HG02852 (cell line): ENCODE measurements around the gene SFN.
"Not testable (repeated sequence)": the region's sequence is repeated elsewhere in the genome, so short reads cannot be mapped to it uniquely, and the experiment has no call there.

Experiments
- ATAC-seq: cut with Tn5 transposase; IDR thresholded peaks from one replicate; pipeline ENCODE4 v1.9.1; 2021; ENCODE audit warnings: mild to moderate bottlenecking, moderate library complexity; ENCODE audit not compliant: unreplicated experiment

Gene SFN

DNA sequence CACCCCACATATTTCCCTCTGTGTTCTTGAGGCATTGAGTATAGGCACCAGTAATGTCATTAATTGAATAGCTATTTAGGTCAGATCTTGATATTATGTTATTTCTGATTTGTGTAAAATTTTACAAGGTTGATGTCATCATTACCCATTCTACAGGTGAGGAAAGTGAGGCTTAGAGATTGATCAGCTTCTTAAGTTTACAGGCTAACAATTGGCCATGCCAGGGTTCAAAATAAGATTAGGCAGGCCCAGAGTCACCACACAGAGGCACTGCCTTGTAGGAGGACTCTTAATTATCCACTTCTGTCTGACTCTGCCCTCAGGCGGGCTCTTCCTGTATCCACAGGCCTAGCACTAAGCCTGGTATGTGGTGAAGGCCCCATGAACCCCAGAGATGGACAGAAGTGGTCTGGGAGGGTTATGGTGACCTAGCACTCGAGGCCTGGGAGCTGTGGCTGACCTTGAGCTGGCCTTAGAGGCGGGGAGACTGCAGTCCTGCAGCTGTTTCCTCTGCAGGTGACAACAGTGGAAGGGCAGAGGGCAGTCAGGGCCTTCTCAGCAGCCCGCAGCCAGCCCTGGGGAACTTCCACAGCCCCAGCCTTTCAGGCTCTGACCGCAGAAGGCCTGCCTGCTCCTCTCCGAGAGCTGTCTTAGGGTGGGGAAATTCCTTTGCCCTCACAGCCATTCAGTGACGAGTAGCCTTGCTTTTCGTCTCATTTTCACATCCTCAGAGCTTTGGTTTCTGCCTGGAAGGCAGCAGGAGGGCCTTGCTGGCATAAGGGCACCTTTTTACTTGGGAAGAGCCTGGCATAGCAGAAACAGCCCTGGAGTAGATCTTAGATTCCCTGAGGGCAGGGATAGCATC, 24.2 kb upstream of the SFN start:
- ATAC-seq = peak; percentile 96

DNA sequence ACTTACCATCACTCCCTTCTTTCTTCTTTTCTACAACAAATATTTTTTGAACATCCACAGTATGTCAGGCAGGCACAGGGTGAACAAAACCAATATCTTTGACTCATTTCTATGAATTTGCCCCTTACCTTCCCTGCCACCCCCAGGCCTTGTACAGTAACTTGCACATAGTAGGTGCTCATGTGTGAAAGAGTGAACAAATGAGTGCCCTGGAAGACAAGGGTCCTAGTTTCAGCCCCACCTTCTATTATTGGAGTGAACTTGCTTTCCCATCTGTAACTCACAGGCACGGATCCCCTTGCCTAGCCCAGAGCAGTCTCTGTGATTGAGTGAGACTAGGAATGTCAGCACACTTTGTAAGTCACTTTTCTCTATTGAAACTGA, 23.6 kb upstream of the SFN start:
- no peak for ATAC-seq

DNA sequence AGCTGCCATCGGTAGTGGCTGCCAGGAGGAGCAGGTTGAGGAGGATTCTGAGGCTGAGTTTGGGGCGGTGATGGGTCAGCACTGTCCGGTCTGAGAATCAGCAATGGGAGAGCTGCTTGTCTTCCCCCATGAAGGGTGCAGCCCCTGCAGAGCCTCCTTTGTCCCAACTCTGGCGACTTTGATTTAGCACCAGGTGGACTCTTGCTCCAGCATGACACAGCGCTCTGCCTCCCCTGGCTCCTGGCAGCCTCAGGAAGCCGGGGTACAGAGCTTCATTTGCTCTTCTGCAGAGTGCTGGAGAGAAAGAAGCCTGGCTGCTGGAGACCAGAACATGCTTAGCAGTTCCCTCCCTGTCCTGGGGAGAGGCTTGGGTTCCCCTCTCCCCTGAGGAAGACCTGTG, 23.2 kb upstream of the SFN start:
- no peak for ATAC-seq

DNA sequence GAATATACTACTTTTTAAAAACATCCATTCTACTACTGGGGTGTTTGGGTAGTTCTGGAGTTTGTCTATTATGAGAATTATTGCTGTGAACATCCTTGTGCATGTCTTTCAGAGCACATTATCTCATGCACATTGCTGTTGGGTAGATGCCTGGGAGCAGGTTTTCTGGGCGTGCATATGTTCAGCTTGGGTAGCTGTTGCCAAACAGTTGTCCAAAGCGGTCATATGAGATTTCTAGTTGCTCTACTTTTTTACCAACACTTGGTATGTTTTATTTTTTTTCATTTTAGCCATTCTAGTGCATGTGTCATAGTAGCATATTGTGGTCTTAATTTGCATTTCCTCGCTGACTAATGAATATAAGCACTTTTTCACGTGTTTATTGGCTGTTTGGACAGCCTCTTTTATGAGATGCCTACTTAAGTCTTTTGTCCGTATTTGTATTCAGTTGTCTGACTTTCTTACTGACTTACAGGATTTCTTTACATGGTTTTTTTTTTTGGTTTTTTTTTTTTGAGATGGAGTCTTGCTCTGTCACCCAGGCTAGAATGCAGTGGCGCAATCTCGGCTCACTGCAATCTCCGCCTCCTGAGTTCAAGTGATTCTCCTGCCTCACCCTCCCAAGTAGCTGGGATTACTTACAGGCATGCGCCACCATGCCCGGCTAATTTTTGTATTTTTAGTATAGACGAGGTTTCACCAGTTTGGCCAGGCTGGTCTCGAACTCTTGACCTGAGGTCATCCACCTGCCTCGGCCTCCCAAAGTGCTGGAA, 18.3 kb upstream of the SFN start:
- no peak for ATAC-seq

DNA sequence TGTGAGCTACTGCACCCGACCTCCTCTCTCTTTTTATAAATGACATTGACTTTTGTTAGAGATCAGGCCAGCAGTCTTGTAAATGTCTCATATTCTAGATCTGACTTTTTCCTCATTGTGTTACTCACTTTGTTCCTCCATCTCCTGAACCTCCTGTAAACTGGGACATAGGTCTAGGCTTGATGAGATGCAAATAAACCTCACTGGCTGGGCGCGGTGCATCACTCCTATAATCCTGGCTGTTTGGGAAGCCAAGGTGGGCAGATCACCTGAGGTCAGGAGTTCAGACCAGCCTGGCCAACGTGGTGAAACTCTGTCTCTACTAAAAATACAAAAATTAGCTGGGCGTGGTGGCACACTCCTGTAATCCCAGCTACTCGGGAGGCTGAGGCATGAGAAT, 15.1 kb upstream of the SFN start:
- ATAC-seq = not testable (repeated sequence)

DNA sequence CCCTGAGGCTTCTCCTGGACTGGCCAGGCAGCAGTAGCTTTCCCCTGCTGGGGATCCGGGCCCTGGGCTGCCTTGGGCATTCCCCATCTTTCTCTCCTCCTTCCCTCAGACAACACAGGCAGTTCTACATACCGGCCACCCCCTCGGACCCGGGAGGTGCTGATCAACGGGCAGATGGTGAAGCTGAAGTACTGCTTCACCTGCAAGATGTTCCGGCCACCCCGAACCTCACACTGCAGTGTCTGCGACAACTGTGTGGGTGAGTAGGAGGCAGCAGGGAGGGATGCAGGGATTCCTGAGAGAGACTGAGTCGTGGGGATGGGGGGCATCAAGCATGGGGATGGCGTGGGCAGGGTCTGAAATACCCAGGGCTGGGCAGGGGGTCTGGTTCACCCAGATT, 14.4 kb upstream of the SFN start:
- ATAC-seq = no peak

DNA sequence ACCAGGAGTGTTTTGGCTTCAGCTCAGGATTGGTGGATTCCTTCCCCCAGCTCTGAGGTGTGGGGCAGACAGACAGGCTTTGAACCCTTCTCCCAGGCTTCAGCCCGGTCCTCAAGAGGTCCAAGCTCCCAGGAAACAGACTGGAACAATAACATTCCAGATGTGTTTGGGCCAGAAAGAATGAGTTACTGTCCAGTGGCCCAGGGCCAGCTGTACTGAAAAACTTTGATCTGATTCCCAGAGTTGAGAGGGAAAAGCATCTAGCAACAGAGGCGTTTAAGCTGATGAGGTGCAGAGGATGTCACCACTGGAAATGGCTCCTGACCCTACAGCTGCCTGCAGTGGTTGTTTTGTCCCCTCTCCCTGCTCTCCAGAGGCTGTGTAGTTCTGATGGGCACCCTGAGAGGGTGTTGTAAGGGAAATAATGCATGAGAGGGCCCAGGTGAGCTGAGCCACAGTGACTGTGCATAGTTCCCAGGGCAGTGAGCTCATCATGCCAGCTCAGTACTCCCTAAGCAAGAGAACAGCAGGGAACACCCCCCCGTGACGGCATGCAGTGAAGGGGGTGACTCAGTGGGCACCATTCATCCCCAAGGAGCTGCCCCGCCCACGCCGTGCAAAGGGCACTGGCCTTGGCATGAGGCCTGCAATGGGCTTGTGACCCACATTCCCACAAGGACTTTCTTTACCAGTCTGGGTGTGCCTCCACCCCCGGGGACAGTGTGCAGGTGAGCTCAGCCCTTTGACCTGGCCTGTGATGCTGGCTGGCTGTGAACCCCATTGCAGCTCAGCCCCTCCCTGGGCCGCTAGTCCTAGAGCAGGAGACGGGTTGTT, 13.8 kb upstream of the SFN start:
- ATAC-seq = no peak

DNA sequence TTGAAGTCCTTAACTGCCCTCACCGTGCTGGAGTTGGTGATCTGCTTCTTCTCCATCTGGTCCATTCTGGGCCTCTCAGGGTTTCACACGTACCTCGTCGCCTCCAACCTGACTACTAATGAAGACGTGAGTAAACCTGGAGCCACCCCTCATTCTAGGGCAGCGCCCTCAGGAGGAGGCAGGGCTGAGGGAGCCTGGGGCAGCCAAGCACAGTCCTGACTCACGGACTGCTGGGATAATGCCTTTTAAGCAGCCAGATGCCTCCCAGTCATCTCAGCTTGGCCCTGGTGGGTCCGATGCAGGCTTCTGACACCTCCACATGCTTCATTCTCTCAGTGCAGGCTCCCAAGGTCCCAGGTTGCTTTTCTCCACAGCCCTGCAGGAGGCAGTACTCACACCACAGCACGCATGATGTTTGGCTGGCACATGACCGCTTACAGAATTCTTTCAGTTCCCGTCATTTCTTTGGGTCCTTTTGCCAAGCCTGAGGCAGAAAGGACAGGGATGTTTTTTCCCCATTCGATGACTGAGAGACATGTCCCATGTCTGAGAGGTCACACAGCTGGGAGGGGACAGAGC, 11.8 kb upstream of the SFN start:
- ATAC-seq = no peak

DNA sequence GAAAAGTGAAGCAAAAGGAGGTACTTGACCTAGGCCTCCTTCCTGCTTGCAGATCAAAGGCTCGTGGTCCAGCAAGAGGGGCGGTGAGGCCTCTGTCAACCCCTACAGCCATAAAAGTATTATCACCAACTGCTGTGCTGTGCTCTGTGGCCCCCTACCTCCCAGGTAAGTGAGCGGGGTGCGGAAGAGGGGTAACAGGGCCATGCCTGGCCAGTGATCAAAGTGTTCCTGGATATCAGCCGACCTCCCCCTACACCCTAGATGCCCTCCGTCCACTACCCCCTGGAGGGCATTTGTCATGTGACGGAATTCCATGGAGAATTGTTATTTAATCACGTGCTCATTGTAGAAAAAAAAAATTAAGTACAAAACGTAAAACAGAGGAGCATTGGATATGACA, 10.2 kb upstream of the SFN start:
- ATAC-seq = no peak

DNA sequence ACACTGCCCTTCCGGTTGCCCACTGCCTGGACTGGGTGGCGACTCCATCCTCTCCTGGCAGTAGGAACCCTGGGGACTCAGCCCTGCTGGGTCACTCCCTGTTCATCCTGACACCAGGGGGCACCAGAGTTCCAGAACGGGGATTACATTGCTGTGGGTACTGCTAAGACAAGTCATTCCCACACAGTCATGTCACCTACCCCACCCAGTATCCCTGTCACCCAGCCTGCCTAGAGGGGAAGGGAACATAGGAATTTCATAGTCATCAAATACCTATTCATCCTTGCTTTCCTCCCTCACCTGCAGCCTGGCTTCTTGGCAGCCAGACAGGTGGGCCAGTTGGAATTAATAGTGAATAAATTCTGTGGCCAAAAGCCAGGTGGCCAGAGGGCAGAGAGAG, 9.8 kb upstream of the SFN start:
- ATAC-seq = no peak

DNA sequence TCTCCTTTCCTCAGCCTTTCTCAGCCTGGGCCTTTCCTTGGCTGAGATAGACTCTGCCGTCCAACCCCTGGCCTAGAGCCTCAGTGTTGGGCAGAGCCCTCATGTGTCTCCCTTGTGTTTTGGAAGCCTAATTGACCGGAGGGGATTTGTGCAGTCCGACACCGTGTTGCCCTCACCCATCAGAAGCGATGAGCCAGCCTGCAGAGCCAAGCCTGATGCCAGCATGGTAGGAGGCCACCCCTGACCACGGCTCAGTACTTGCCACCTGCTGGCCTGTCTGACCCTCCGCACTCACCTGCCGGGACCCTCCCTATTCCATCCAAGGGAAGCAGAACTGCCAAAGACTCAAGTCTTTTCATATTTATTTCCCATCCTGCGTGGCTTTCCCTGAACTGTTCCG, 9.3 kb upstream of the SFN start:
- no peak for ATAC-seq

DNA sequence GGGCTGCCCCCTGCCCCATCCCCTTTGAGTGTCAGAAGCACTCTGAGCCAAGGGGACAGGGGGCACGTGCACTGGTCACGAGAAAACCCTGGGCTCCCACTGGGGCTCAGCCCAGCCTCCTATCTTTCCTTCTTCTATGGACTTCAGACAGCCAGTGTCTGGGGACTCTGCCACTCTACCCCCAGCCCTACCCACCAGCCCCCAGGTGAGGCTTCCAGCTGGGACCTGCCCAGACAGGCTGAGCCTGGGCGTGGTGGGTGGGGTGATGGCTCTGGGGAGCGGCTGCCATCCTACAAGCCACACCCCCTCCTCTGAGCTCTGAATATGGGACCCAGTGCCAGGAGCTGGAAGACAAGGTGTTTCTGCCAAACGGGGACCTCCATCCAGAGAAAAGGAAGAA, 8.0 kb upstream of the SFN start:
- ATAC-seq = no peak

DNA sequence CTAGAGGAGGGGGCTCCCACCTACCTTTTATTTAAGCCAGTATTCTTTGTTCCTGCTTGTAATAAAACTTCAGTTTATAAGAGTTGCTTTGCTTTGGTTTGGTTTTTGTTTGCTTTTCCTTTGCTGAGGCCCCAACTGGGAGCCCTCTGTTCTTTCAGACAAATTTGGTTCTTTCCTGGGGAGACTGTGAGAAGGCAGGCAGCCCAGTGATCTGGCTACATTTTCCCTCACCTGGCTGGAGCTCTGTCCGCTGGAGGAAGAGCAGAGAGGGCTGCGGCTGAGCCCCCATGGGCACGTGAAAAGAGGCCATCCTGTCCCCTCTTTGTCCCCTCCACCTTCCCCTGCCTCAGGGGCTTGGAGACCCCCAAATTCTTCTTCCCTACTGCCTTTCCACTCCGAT, 7.3 kb upstream of the SFN start:
- ATAC-seq = no peak

DNA sequence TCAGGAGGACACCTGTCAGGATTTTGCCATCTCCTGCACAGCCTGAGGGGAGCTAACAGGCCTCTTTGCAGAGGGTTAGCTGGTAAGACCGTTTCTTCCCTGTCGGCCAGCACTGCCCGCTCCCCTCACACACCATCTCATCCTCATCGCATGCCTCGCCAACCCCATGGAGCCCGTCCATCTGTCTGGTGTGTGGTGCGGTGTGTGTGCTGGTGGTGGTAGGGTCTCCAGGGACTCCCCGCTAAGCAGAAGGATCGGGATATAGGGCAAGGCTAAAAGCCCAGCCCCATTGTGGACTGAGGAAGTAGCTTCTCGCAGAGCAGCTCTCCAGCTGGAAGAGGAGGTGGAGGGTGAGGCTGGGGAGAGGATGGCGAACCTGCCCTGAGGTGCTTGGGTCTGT, 6.8 kb upstream of the SFN start:
- ATAC-seq = no peak

DNA sequence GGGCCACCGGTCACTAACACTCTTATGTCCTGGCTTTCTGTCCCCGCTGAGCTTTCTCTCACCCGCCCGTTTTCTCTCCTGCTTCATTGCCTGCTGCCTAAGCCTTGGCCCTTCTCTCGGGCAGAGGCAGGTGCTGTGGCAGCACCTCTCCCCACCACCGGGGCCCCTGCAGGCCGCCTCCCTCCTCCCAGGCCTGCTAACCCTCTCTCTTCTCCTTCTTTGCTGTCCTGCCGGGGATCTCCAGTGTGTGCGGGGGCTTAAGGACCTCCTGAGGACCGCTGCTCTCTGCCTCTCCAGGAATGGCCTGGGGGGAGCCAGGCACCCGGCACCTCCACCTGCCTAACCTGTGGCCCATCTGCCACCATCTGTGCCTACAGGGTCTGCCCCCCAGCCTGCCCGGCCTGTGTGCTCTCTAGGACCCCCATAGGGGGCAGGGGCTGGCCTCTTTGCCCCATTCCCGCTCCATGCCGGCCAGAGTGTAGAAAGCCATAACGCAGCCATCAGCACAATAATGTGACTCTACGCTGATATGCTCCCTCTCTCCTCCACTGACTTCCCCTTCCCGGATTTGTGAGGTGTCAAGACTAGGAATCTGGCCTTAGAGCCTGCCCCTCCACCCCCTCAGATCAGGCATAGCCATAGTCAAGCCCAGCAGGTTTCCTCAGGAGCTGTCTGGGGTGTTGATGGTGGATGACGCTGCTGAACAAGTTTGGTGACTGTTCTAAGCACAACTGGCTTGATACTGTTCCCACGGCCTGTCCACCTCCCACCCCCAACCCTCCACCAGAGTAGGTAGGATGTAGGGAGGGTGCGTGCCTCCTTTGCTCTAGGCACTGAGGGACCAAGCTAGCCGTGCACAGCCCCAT, 6.1 kb upstream of the SFN start:
- no peak for ATAC-seq

DNA sequence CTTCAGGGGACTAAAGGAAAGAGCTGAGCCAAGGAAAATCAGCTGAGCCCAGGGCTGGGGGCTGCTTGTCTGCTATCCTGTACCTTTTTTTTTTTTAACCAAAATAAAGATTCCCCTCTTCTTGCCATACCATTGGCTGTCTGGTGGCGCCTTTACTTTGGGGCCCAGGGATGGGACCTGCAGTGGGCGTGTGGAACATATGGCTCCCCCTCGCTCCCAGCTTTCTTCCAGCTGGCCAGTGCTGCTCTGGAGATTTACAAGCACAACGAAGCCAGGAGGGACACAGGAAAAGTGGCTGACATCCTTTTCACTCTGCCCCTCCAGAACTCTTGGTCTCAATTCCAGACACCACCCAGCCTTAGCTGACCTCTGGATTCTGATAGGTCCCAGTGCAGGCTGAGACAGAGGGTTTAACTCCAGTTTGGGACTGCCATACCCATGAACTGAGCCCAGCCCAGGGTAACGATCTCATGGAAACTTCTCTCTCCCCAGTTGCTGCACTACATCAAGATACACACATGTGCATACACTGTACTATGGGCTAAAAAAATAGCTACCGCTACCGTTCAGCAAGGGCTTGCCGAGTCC, 5.4 kb upstream of the SFN start:
- ATAC-seq = no peak

DNA sequence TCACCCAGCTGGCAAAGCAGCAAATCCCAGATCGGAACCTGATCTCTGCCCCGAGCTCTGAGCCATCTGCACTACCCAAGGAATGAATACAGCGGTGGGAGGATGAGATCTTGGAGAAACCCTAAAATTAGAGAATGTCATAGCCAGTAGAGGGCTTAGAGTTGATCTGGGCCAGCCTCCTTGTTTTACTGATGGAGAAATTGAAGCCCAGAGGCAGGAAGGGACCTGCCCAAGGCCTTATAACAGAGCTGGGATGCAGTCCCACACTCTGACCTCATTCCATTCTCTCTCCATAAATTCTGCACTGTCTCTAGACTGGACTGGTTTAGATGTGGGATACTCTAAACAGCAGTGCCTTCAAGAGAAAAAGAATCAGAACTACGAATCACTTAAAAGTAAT, 4.8 kb upstream of the SFN start:
- no peak for ATAC-seq

DNA sequence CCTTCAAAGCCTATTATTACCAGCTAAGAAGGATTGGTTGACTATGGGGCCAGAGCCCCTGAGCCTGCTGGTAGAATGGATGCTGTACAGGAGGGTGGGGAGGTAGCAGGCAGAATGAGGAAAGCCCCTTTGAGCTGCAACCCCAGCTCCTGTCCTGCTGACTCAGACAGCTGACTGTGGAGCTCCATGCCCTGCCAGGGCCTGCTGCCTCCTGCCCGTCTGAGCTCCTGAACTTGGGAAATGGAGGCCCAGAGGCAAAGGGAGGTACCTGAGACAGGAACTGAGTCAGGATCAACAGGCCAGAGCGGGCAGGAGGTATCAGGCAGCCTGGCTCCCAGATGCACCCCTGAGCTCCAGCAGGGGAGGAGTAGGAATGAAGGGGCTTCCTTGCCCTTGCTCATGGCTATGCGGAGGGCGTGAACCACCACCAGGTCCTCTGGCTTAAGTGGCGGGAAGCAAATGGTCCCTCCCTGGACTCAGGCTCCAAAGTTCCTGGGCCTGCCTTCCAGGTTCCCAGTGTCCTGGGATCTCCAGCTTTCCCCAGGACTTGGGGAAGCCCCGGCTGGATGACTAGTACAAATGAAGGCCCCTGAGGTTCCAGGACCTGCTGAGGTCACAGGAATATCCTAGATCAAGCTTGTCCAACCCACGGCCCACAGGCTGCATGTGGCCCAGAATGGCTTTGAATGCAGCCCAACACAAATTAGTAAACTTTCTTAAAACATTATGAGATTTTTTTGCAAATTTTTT, 3.9 kb upstream of the SFN start:
- no peak for ATAC-seq

DNA sequence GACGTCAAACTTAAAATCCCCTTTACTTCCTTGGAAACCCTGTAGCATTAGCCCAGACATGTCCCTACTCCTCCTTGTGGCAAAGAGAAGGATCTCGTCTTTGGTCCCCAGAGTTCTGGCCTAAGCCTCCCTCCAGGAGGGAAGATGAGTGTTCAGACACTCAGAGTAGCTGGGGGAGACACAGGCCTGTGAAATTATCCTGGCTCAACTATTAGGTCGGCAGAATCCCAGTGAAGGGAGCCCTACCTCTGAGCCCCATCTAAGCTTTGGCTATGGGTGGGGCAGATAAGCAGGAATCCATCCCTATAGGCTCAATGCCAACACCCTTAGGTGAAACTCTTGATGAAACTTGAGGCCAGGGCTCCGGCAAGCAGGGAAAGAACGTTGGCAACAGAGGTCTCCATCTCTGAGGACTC, 1.7 kb upstream of the SFN start:
- no peak for ATAC-seq
